HG02870 (cell line): ENCODE data around the gene CIAO2B.
"Not testable (repeated sequence)": the region's sequence is repeated elsewhere in the genome, so short reads cannot be mapped to it uniquely, and the experiment has no call there.

Experiments
- ATAC-seq: cut with Tn5 transposase; IDR thresholded peaks from one replicate; pipeline ENCODE4 v1.9.1; 2021; ENCODE audit warnings: mild to moderate bottlenecking, moderate library complexity; ENCODE audit not compliant: unreplicated experiment

The CIAO2B gene

DNA sequence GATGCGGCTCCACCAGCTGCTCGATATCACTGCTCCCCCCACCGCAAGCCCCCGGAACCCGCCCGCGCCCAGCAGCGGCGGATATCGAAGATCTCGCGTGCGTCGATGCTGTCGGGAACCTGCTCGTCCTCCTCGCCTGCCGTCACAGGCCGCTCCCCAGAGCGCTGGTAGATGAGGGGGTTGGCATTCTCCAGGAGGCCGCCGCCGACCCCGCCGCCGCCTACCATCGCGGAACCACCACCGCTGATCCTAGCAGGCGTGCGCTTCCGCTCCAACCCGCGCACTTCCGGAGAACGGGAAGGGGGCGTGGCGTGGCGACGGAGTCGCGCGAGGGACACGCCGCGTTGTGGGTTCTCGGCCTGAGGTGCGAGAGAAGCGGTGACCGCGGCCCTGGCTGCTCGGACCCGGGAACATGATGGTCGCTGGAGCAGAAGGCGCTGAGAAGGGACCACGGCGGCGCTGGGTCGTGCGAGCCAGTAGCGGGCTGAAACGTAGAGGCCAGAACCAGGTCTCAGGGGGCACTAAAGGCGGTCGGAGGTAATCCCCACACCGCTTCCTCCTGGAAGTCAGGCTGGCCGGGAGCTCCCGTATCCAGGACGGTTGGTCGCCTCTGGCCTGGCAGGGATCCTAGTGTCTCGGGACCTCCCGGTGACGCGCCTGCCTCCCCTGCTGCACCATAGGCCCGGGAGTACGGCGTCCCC is at the start of gene CIAO2B:
TSS of gene CIAO2B (minus strand) at position 265 of the 701 bp plus-strand sequence. CDS start at position 227, 38 bp downstream.
- ATAC-seq, result peak; percentile 64

DNA sequence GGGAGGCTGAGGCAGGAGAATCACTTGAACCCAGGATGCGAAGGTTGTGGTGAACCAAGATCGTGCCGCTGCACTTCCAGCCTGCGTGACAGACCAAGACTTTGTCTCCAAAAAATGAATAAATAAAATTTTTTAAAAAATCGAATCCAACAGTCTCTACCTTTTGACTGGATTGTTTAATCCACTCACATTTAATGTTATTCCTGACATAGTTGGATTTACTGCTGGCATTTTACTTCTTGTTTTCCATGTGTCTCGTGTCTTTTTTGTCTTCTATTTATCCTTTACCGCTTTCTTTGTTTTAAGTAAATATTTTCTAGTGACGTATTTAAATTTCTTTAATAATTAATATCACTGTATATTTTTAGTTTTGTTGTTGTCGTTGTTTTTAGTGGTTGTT is 48.8 kb upstream of the CIAO2B start:
- no peak for ATAC-seq

DNA sequence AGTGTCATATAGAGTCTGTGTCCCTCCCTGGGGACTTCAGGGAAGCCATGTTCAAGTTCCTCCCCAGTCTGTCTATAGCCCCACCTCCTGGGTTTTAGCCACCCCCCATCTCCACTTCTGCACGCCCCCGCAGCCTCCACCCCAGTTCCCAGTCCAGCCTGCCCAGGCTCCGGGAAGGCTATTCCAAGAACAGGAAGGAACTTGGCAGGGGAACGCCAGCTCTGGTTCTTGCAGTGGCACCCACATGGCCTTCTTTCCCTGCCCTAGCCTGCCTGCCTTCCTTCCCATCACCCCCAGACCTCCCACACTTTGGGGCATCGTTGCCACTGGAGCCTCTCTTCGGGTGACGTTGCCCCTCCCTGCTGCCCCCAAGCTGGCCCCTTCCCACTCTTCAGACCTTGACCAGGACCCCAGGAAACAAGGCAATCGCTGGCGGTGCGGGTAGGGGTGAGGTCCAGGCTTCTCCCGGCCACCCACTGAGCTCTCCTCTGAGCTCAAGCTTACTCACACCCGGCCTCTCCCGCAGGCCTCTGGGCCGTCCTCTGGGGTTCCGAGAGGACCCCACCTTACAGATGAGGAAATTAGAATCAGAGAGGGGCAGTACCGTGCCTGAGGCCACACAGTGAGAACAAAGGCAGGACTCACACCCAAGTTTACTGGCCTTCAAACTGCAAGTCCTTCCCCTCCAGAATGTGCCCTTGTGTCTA is 45.0 kb upstream of the CIAO2B start:
- no peak for ATAC-seq

DNA sequence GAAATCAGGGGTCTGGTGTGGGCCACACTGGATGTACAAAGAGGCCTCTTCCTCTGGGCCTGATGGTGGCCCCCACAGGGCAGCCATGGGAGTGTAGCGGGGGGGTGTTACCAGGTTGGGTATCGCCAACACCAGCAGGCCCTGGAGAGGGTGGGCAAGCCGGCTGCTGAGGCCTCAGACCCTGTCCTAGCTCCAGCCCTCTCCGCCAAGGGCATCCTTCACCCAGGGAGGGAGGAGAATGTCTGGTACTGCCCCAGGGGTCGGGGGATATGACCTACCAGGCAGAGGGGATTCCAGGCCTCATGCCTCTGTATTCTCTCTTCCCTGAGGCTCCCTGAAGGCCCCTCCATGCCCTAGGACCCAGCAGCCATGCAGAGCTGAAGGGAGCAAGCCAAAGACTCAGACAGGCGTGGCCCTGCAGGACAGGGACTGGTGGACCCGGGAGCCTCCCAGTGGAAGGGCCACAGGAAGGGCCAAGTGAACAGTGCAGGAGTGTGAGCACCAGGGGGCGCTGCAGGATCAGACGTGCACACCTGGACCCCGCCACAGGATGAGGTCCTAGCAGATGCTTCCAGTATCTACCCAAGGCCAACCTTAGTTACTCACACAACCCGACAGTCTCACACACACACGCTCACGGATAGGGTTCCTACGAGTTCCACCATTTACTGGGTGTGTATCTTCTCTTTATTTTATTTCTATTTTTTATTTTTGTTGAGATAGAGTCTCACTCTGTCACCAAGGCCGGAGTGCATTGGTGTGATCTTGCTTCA is 43.3 kb upstream of the CIAO2B start:
- ATAC-seq, result peak; percentile 70

GRCh38 chr16:66976746-66977145 is 42.5 kb upstream of the CIAO2B start:
- ATAC-seq, result no peak

GRCh38 chr16:66975302-66975893 is 41.2 kb upstream of the CIAO2B start:
- ATAC-seq, result no peak

GRCh38 chr16:66974932-66975246 is 40.7 kb upstream of the CIAO2B start:
- ATAC-seq, result not testable (repeated sequence)

DNA sequence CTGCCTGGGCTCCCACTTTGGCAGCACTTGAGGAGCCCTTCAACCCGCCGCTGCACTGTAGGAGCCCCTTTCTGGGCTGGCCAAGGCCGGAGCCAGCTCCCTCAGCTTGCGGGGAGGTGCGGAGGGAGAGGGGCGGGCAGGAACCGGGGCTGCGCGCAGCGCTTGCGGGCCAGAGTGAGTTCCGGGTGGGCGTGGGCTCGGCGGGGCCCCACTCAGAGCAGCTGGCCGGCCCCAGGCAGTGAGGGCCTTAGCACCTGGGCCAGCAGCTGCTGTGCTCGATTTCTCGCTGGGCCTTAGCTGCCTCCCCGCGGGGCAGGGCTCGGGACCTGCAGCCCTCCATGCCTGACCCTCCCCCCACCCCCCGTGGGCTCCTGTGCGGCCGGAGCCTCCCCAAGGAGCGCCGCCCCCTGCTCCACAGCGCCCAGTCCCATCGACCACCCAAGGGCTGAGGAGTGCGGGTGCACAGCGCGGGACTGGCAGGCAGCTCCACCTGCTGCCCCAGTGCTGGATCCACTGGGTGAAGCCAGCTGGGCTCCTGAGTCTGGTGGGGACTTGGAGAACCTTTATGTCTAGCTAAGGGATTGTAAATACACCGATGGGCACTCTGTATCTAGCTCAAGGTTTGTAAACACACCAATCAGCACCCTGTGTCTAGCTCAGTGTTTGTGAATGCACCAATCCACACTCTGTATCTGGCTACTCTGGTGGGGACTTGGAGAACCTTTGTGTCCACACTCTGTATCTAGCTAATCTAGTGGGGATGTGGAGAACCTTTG is 40.1 kb upstream of the CIAO2B start:
- ATAC-seq, result not testable (repeated sequence)

DNA sequence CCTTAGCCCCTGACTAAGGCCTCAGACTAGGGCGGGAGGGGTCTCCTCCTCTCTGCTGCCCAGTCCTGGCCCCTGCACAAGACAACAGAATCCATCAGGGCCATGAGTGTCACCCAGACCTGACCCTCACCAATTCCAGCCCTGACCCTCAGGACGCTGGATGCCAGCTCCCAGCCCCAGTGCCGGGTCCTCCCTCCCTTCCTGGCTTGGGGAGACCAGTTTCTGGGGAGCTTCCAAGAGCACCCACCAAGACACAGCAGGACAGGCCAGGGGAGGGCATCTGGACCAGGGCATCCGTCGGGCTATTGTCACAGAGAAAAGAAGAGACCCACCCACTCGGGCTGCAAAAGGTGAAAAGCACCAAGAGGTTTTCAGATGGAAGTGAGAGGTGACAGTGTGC is 39.5 kb upstream of the CIAO2B start:
- ATAC-seq, result no peak

DNA sequence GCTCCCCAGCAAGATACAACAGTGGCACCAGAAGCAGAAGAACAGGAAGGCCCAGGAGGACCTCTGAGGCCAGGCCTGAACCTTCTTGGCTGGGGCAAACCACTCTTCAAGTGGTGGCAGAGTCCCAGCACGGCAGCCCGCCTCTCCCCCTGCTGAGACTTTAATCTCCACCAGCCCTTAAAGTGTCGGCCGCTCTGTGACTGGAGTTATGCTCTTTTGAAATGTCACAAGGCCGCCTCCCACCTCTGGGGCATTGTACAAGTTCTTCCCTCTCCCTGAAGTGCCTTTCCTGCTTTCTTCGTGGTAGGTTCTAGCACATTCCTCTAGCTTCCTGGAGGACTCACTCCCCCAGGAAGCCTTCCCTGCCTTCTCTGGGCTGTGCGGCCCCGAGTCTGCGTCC is 38.8 kb upstream of the CIAO2B start:
- ATAC-seq, result no peak

DNA sequence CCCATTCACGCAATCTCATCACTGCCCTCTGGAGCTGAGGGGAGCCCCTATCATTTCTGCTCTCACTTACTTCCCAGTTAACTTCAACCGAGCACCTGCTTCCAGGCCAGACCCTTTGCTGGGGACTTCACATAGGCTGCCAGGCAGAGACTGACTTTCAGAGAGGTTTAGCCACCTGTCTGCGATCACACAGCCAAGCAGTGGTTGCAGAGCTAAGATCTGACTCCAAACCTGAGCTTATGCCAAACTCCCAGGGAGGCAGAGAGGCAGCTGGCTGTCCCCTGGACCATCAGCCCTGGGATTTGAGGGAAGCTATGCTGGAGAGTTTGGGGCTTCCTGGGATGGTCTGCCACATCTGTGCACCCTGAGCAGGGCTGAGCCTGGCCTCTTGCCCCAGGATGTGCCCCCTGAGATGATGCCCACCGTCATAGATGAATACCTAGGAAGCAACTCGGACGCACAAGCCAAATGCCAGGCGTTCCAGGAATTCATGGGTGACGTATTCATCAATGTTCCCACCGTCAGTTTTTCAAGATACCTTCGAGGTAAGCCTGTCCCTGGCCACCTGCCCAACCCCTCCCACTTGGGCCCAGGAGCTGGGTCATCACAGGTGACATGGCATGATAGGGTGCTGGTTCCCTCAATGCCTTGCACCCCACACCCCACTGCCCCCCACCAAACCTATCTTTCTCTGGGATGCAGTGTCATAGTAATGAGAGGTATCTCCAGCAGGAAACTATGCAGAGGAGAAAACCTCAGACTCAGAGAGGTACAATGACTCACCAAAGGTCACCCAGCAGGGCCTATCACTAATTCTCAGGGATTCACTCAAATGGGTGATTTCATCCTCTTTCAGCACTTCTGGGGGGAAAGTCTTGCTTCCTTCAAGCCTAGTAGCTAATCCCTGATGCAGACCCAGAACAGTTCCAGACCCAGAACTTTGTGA is 36.8 kb upstream of the CIAO2B start:
- ATAC-seq, result no peak

GRCh38 chr16:66968847-66969246 is 34.6 kb upstream of the CIAO2B start:
- no peak for ATAC-seq

GRCh38 chr16:66964049-66964448 is 29.8 kb upstream of the CIAO2B start:
- no peak for ATAC-seq

DNA sequence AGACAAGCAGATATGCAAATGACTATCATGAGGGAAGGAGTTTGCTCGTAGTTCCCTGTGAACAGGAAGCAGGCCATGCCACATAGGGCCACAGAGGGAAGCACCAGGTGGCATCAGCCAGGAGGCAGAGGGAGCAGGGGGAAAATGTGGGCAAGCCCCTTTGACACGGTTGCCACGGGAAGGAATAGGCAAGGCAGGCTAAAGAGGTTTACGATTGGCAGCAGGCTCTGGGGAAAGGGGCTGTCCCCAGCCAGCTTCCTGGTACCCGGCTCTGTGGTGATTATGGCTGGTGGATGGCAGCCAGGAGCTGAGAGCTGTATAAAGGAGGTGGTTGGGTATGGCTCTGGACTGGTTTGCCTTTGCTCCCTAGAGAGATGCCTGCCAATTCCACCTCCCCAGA is 27.7 kb upstream of the CIAO2B start:
- no peak for ATAC-seq

- peak; percentile 69 for ATAC-seq
Observed at GRCh38 chr16:66961065-66961744, 27.0 kb upstream of the CIAO2B start, which contains the start of gene CES3. Gene CES3 (plus strand): TSS chr16:66961266. CDS start chr16:66961308, 42 bp downstream.

DNA sequence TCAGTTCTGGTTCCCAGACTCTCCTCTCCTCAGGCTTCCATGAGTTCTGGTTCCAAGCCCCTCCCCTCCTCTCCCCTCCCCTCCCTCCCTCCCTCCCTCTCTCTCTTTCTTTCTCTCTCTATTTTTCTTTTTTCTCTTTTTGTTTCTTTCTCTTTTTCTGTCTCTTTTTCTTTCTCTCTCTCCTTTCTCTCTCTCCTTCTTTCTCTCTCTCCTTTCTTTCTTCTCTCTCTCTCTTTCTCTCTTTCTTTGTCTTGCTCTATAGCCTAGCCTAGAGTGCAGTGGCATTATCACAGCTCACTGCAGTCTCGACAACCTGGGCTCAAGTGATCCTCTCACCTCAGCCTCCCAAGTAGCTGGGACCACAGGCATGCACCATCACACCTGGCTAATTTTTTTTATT is 26.1 kb upstream of the CIAO2B start:
- ATAC-seq, result no peak

DNA sequence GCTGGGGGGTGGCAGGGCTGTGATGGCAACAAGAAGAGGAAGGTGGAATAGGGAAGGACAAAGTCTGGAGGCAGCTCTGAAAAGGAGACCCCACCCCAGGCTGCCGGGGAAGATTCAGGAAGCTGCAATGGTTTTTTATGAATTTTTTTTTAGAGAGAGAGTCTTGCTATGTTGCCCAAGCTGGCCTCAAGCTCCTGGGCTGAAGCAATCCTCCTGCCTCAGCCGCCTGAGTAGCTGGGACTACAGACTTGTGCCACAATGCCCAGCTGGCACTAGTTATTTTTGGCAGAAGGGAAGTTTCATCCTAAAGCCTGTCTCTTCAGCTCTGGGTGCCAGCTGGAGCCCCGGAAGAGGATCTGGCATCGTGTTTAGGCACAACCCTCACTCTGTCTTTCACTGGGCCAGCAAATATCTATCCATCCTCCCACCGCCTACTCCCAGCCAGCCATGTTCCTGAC is 25.5 kb upstream of the CIAO2B start:
- ATAC-seq, result no peak

- no peak for ATAC-seq
Observed at GRCh38 chr16:66958857-66959703, 24.9 kb upstream of the CIAO2B start.
